GM23248 (cell line): ENCODE measurements around the gene GNAQ.

ENCODE experiments used
- EZH2 ChIP-seq: fragments of 200-600 bp; sonication (generic); IDR thresholded peaks from 2 replicates; pipeline ENCODE4 v1.6.1; 2018; ENCODE audit warnings: antibody characterized with exemption, mild to moderate bottlenecking; ENCODE audit not compliant: insufficient read depth, poor library complexity, severe bottlenecking
- EZH2phosphoT487 ChIP-seq: fragments of 200-600 bp; sonication (generic); IDR thresholded peaks from 2 replicates; pipeline ENCODE4 v1.6.1; 2018; ENCODE audit warnings: antibody characterized with exemption, moderate library complexity, mild to moderate bottlenecking, low read depth; ENCODE audit not compliant: insufficient read depth

GRCh38 chr9:77951369-77951768 is 80.2 kb downstream of the GNAQ start:
- TF ChIP-seq EZH2 = no peak
- TF ChIP-seq EZH2phosphoT487 = no peak
